T-helper 2 cell (primary cell): ENCODE results near the gene OAT.

Experiments used
- DNase-seq, 5 experiments: peaks; one replicate each; pipeline versions ENCODE4 v3.0.0 to v3.0.0-alpha.2; 2012 to 2022
- total RNA-seq, 2 donors: gene quantifications; one replicate each; lab custom pipeline; 2026; lab: John Stamatoyannopoulos, UW

The OAT gene
- total RNA-seq, result 69.9 to 107 reads per million in 2 donors

DNA sequence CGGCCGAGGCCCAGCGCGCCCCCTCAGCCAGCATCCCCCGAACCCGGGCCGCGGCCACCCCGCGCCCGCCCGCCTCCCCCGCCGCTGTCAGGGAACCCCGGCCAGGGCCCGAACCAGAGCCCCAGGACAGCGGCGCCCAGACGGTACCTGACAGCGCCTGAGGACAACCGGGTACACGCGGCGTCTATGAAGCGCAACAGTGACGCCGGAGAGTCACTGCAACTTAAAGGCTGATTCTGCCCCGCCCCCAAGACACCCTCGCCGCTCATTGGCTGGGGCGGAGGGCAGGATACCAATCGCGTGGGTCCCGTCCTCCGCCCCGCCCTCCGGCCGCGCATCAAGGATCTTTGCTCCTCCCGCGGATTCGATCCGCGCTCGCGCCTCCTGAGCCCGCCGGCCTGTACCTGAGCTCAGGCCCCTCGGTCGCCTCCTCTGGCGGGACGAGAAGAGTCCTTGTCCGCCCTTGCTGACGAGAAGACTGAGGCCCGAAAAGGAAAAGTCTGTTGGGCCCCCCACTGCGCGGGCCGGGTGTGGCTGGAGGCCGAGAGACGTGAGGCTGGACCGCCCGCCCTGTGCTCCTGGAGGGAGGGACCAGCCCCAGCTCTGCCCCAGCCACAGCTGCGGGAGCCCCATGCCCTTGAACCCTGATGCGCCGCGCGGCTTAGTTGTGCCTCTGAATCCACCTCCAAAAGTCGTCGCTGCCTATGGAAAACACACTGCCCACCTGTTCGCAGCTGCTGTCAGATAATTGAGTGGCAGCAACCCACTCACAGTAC is at the start of gene OAT:
Gene OAT, minus strand, starts transcription at position 198 of the 776 bp plus-strand sequence. CDS start 6,752 bp downstream, outside the sequence.
- DNase-seq, result peak; percentile 92 to 97 (median 95)

DNA sequence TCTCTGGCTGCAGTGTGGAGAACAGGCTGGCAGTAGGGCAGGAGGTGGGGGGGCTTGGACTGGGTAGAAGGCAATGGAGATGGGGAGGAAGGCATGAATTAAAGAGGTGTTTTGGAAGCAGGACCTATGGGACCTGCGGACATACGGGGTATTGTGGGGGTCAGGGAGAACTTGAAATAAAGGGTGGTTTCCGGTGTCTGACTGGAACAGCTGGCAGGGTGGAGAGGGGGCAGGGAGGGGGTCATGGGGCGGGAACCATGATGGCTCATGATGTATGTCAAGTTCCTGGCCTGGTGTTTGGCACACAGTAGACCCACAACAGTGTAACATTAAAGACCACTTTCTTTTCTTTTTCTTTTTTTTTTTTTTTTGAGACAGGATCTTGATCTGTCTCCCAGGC is 48.4 kb upstream of the OAT start:
- DNase-seq, result no peak

DNA sequence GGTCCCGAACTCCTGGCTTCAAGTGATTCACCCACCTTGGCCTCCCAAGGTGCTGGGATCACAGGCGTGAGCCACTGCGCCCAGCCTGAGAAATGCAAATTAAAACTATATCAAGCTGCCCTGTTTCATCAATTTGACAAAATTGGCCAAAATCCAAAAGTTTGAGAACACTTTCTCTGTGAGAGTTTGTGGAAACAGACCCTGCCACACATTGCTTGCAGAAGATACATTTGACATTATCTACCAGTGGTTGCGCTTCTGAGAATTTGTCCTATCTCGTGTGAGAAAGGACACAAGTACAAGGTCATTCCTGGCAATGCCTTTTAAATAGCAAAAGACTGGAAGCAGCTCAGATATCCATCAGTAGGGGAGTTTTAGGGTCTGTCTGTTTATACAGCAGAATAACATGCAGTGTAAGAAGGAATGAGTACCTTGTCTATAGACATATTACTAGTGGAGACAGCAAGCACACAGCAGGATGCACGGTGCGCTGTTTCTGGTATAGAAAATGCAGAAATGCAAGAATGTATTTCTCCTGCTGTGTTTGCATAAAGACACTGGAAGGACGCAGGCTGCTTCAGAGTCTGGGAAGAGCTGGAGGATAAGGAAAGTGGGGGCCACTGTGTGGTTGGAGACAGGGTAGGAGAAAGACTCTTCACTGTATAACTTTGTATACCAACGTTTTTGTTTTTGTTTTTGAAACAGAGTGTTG is 47.2 kb upstream of the OAT start:
- no peak for DNase-seq

DNA sequence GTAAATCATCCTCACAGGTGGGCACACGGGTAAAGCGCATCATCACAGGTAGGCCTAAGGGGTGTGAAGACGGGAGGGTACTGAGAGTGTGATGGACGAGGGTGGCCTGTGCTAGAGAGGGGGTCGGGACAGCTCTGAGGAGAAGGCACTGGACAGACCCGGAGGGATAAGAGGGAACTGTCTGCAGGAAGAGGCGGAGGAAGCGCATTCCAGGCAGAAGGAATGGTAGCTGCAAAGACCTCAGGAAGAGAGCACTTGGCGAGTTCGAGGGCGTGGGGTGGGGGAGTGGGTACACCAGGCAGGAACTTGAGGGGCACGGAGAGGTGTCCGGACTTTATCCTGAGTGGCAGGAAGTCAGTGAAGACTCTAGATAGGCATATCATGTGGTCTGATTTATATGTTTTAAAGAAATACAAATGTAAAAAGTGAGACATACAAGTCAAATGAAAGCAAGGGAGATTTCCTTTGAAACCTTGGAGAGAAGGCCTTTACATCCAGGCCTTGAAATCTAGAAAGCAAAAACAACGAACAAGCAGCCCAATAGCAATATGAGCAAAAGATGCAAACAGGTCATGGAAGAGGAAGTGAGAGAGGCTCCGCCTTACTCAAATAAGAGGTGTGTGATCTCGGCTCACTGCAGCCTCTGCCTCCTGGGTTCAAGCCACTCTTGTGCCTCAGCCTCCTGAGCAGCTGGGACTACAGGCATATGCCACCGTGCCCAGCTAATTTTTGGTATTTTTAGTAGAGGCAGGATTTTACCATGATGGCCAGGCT is 46.5 kb upstream of the OAT start:
- DNase-seq, result peak in 1 of 5 experiments; percentile 50

DNA sequence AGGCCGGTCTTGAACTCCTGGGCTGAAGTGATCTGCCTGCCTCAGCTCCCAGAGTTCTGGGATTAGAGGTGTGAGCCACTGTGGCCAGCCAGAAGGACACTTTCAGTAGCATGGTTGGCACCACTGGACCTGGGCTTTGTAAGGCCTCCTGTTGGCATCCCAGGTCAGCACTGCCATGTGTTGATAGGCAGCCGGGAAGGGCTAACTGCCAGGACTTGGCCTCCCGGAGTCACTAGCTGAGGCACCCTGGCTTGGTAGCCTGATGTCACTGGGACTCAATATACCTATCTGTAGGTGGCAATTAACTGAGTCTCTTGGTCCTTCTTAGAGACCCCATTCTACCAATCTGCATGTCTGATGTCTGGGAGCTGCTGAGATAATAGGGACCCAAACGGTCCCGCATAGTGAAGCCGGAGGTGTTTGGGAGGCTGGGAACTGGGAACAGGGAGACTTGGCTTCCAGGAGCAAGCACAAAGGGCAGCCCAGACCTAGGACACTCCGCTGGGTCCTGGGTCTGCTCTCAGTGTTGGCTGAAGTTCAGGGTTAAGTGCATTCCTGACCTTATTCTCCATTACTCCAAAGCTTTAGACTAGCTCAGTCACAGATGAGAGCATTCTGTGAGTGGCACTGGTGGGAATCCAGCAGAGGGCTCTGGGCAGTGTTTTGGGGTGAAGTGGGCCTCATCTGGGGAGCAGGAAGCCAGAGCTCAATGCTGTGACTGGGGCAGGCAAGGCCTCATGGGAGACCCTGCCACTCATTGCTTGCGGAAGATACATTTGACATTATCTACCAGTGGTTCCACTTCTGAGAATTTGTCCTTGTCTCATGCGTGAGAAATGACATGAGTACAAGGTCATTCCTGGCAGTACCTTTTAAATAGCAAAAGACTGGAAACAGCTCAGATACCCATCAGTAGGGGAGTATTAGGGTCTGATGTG is 45.6 kb upstream of the OAT start:
- no peak for DNase-seq

DNA sequence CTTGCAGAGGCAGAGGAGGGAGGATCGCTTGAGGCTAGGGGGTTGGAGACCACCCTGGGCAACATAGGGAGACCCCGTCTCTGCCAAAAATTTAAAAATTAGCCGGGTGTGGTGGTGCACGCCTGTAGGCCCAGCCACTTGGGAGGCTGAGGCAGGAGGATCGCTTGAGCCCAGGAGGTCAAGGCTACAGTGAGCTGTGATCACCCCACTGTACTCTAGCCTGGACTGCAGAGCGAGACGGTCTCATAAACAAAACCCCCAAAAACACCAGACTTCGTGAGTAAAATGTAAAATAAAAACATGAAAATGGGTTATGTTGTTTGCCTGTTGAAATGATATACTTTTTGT is 43.6 kb upstream of the OAT start:
- DNase-seq, result no peak

DNA sequence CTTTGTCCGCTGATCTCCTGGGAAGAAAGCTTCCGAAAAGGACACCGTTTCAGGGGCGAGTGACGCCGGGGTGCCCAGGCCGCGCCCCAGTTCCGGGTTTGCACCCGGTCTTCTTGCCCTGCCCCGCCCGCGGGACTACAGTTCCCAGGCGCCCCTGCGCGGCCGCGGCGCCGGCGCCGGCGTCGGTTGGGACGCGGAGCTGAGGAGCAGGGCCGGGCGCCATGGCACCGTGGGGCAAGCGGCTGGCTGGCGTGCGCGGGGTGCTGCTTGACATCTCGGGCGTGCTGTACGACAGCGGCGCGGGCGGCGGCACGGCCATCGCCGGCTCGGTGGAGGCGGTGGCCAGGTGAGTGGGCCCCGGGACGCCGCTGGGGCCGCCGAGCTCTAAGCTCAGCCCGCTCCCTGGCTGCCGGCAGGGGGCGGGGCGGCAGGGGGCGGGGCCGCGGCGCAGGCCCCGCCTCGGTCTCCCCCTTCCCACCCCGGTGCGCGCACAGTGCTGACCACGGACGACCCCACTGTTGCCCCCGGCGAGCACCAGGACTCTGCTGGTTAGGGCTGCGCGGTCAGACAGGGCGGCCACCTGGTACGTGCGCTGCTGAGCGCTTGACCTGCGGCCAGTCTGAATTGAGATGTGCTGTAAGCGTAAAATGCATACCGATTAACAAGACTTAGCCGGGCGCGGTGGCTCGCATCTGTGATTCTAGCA is 43.1 kb upstream of the OAT start, which contains the start of gene LHPP:
Gene LHPP, plus strand, starts transcription at position 182 of the 706 bp plus-strand sequence. Its CDS starts 40 bp downstream, at position 222.
- peak; percentile 65 to 94 (median 80) for DNase-seq

DNA sequence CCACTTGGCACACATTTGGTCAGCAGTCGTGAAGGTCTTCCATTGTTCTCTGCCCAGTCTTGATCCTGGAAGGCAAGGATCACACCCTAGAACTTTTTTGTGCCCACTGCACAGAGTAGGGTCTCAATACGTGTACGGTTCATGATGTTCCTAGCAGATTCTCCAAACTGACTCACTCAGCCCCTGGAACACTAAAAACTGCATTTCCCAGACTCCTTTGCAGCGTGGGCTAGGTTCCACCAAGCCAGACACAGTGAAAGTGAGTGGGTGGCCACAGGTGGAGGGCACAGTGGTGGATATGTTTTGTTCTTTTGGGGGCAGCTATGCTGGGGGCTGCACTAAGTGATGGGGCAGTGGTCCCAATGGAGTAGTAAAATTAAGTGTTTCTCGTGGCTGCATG is 41.4 kb upstream of the OAT start:
- DNase-seq, result no peak

DNA sequence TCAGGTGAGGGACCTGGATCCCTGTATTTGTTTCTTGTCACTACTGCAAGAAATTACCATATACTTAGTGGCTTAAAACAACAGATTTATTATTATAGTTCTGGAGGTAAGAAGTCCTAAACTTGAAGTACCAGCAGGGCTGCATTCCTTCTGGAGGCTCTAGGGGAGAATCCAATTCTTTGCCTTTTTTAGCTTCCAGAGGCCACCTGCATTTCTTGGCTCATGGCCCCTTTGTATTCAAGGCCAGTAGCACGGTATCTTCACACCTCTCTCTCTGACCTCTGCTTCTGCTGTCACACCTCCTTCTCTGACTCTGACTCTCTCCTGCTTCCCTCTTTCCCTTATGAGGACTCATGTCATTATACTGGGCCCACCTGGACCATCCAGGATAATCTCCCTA is 40.7 kb upstream of the OAT start:
- DNase-seq, result no peak

DNA sequence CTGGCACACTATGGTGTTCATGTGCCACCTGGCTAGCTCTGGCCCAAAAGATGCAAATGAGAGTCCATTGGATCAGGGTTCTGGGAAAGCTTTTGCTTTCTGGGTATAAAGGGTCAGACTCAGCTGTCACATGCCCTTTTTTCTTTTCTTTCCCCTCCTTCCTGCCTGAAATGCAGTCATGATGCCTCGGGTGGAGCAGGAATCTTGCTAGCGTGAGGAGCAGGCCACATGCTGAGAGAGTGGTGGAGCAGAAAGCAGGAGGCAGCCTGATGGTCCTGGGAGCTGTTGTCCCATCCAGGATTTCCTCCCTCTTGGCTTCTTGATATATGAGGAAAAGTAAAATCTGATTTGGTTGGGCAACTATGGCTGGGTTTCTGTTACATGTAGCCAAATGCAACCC is 40.2 kb upstream of the OAT start:
- no peak for DNase-seq

DNA sequence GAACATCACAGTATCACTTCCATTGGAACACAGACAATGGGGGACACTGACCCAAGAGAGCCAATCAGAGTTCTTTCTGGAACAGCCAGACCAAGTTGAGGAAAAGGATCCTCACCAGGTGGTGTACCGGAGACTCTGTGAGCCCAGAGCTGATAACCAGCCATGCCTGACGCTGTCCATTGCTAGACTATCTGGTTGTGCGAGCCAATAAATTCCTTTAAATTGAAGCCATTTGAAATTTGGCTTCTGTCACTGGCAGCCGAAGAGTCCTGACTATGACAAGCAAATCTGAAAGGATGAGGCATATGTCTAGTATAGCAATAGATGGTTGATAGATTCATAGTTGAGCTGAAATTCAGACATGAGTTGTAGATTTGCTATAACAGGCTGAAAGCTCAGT is 39.8 kb upstream of the OAT start:
- no peak for DNase-seq

DNA sequence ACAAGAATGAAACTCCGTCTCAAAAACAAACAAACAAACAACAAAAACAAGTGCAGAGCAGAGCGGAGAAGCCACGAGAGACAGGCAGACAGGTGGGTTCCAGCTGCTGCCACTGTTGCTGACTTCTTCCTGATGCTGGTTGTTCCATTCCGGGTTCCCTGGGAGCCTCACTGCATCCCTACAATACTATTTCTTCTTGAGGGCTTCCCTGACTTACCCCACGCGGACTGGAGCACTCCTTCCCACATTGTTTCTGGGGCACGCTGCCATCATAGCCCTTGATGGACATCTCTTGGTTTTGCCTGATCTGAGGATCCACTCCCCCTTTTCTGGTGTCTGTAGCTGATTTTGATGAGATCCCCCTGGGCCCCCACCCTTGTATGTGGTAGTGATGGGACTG is 36.7 kb upstream of the OAT start:
- DNase-seq, result no peak

DNA sequence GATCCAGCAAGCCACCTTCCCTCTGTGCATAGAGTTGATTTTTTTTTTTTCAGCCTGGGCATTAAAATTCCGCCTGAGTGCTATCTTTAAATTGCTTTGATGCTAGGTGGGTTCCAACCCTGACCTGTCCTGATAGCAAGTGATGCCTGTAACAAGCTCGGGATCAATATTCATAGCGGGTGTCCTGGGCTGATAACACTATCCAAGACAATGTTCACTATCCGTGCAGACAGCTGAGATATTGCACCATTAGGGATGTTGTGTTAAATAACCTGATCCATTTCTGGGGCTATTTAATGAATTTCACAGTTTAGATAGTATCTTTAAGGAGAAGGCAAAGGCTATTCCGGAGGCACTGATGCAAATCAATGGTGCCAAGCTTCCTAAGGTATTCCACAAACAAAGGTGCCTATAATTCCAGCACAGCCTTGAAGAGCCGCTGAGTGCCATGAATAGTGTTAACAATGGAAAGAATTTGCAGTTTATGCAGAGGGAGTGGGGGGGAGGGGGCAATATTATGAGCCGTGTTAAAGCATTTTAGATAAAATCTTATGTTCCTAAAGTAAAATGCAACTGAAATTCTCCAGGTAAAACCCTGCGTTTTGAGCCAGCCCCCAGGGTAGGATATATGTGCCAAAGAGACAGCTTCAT is 35.4 kb upstream of the OAT start:
- DNase-seq, result no peak

DNA sequence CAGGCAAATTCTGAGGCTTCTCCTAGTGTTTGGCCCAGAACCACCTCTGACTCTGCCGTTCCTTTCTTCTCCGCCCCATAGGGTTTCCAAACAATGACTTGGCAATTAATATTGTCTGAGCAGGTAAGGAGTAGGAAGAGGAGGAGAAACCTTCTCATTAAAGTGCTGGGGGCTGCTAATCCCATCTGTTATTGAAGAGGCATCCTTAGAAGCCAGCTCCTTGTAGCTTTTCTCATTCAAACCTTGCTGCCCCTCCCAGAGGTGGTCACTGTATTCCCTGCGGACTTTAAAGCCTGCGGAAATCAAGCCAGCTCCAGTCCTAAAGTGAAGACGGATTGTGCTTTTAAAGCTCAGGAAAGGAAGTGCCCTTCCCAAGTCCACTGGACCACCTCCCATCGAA is 32.6 kb upstream of the OAT start:
- DNase-seq, result no peak

DNA sequence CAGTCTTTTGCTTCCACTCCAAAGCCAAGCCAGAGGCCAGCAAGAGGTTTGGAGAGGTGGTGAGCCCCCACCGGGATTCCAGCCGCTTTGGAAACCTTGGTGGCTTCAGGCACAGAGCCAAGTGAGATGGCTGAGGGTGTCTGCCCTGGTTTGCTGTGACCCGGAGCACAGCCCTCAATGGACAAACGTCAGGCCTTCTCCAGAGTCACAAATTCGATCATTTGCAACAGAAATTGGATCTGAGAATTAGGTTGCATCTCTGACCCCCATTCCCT is 32.0 kb upstream of the OAT start:
- no peak for DNase-seq

DNA sequence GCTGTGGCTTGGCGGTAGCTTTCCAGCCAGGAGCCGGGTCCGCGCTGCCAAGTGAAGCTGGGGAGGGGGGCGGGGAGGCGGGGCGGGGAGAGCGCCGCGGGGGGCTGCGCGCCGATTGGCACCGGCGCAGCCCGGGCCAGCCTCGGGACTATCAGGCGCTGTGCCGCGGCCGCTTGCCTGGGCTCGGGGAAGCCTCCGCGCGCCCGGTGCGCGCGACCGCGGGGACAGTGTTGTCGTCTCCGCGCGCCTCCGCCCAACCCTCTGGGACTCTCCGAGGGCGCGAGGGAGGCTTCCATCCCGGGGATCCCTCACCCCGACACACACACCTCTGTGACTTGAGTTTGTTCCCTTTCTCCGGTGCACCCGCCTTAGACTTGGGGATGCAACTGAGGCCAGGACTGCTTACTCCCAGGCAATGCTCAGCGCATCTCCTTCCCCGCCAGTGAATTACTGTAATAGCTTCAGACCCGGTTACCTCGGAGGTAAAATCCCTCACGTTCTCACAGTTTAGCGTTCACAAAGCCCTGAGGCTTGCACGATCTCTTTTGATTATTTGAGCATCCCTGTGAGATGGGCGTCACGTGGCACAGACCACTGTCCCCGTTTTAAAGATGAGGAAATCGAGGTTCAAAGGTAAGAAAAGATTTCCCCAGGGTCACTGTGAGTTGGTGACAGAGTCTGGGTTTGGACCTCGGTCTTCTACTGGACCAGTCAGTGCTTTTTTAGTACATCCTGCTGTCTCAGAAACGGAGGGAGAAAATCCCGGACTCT is 31.5 kb upstream of the OAT start, which contains the start of gene NKX1-2:
Gene NKX1-2, minus strand, starts transcription at position 24 of the 771 bp plus-strand sequence. CDS start 92 bp downstream, outside the sequence.
- DNase-seq, result peak in 1 of 5 experiments; percentile 34

DNA sequence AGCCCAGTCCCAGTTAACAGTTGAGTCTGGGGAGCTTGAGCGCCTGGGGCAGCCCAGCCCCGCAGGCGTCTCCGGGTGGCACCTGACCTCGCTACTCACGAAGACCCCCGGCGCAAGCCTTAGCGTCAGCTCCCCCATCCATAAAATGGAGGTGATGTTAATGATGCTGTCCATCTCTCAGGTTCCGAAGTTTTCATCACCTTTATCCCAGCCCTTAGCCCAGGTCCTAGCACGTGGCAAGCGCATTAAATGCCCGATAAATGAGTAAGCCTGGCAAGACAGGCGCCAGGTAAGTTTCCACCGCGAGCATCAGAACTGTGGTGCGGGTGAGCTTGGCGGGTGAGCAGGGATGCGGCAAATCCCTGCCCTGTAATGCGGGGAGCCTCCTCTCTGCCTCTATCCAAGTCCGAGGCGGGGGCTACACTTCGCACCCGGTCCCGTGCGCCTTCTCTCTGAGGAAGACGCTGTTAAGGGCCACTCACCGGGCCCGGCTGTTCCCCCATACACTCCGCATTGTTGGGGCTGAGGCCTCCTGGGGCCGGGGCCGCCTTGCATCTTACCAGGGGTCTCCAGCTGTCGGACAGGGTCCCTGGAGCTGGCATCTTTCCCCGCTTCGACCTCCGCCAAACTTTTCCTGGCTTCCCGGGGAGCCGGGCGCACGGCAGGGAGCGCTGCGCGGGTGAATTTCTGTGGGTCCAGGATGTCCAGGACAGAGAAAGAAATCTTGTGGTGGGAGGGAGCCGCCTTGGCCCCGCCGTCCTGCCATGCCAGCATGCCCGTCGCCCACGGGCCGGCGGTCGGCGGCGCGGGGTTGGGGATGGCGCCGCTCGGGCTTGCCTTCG is 30.7 kb upstream of the OAT start:
- DNase-seq, result no peak

DNA sequence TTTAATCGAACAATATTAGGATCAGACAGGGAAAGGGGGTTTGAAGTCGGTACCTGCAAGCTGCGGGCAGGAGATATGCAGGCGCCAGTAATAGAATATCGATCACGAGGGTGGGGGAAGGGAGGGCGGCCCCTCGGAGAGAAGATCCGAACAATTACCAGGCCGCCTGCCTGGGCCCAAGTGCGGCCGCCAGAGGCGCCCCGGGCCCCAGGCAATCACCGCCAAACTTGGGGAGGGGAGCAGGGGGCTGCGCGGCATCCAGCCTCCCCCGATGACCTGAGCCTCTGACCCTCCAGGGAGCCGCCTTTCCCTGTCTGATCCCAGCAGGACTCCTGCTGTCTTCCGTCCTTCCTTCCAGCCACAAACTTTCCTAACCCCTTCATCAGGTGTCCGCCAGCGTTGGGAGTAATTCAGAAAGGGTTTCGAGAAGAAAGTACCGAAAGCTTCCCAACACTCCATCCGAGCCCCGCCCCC is 30.0 kb upstream of the OAT start:
- no peak for DNase-seq
